GM23248 (cell line): ENCODE data around the gene LRRC52.

Source experiments
- EZH2 ChIP-seq: fragments of 200-600 bp; sonication (generic); IDR thresholded peaks from 2 replicates; pipeline ENCODE4 v1.6.1; 2018; ENCODE audit warnings: antibody characterized with exemption, mild to moderate bottlenecking; ENCODE audit not compliant: insufficient read depth, poor library complexity, severe bottlenecking
- EZH2phosphoT487 ChIP-seq: fragments of 200-600 bp; sonication (generic); IDR thresholded peaks from 2 replicates; pipeline ENCODE4 v1.6.1; 2018; ENCODE audit warnings: antibody characterized with exemption, moderate library complexity, mild to moderate bottlenecking, low read depth; ENCODE audit not compliant: insufficient read depth

DNA sequence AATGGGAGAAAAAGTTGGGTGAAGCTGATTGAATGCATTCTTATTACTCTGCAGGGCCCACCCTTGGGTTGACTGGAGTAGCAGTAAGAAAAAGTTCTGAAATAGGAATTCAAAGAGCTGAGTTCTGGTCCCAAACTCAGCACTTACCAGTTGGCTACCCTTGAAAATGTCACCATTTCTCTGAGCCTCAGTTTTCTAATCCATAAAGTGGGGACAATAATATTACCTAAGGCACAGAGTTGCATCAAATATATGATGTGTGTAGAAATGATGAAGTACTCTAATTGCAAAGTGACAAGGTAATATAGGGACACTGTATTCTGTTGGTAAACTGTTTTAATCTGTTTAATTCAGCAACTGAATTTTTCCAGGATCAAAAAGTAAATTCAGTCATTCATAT, 1.2 kb downstream of the LRRC52 start:
- TF ChIP-seq EZH2, result no peak
- TF ChIP-seq EZH2phosphoT487, result no peak
